Stimulated activated CD8-positive, alpha-beta memory T cell treated with anti-CD3 and anti-CD28 coated beads, Interleukin-12 subunit alpha, Interleukin-12 subunit beta, amount 100 ng/mL, for 24 hours (primary cell): ENCODE data around the gene SLC16A13.
"Not testable (repeated sequence)": the region's sequence is repeated elsewhere in the genome, so short reads cannot be mapped to it uniquely, and the experiment has no call there.

Experiments
- DNase-seq: peaks from one replicate; pipeline ENCODE4 v3.0.0-alpha.2; 2020; ENCODE audit errors: extremely low read depth

The SLC16A13 gene

DNA sequence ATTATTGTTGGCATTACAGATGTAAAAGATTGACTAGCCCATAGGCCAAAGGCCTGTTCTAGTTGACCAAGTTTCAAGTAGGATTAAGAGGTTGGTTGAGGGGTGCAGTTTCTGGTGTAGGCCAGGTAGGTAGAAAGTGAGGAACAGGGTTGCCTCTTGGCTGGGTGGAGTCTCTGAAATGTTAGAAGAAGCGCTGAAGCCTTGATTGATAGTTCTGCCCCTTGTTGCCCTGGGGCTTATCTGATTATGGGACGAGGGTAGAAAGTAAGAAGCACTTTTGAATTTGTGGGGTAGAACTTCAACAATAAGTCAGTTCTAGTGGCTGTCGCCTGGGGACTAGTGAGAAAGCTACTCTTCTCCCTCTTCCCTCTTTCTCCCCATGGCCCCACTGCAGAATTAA lies 6.7 kb upstream of the SLC16A13 start:
- DNase-seq = no peak

- no peak for DNase-seq
These were observed 6.2 kb upstream of the SLC16A13 start for GRCh38 chr17:7029659-7030058.

GRCh38 chr17:7034955-7035590 lies 742 bp upstream of the SLC16A13 start:
- DNase-seq = no peak

DNA sequence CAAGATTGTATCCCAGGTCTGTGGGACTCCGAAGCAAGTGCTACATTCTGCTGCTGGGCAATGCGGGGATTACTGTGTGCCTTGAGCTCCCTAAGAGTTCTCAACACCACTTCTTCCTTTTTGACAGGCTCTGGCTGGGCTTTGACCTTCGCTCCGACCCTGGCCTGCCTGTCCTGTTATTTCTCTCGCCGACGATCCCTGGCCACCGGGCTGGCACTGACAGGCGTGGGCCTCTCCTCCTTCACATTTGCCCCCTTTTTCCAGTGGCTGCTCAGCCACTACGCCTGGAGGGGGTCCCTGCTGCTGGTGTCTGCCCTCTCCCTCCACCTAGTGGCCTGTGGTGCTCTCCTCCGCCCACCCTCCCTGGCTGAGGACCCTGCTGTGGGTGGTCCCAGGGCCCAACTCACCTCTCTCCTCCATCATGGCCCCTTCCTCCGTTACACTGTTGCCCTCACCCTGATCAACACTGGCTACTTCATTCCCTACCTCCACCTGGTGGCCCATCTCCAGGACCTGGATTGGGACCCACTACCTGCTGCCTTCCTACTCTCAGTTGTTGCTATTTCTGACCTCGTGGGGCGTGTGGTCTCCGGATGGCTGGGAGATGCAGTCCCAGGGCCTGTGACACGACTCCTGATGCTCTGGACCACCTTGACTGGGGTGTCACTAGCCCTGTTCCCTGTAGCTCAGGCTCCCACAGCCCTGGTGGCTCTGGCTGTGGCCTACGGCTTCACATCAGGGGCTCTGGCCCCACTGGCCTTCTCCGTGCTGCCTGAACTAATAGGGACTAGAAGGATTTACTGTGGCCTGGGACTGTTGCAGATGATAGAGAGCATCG lies 2.4 kb downstream of the SLC16A13 start:
- no peak for DNase-seq

DNA sequence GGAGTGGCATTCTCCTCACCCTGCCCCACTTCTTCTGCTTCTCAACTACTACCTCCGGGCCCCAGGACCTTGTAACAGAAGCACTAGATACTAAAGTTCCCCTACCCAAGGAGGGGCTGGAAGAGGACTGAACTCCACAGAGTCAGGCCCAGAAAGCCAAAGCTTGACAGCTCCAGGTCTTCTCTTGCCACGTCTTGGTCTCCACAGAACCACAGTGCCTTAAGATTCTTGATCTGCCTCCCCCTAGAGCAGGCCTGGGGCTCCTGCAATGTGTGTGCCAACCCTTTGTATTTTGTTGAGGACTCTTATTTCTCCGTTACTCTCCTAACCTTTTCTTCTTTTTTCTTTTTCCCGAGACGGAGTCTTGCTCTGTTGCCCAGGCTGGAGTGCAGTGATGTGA lies 4.0 kb downstream of the SLC16A13 start:
- DNase-seq = no peak

DNA sequence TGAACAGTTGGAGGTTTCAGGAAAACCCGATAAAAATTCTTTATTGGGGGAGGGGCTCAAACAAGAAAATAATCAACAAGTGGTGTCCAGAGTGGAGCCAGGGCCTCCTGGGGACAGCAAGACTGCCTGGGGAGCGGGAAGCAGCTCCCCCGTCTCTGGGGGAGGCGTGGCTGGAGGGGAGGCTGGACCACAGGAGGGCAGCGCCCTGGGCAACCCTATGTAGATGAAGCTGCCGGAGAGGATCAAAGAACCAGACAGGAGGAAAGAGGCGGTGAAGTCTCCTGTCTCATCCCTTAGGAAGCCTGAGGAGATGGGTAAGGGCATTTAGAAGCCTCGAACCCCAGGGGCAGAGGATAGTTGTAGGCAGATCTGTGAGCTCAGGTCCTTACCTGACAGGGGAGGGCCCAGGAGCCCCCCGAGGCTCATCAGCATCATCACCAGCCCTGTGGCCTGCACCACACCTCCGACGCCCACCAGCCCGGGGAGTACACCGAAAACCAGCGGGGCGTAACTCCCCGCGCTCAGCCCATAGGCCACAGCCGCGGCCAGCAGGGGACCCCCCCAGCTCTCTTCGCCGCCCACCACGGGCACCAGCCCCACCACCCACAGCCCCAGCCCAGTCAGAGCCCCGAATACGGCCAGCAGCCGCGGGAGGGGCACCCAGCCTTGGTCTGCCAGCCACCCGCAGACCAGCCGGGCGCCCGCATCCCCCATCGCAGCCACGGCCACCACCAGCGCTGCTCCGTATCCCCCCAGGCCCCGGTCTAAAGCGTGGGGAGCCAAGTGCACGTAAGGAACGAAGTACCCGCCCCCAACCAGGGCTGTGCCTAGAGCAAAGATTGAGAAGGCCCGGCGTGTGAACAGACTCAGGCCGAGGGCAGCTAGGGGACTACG lies 6.0 kb downstream of the SLC16A13 start:
- DNase-seq = no peak

- no peak for DNase-seq
These were observed 6.8 kb downstream of the SLC16A13 start for GRCh38 chr17:7042501-7043181.

- no peak for DNase-seq
These were observed 7.3 kb downstream of the SLC16A13 start for GRCh38 chr17:7043182-7043496.

DNA sequence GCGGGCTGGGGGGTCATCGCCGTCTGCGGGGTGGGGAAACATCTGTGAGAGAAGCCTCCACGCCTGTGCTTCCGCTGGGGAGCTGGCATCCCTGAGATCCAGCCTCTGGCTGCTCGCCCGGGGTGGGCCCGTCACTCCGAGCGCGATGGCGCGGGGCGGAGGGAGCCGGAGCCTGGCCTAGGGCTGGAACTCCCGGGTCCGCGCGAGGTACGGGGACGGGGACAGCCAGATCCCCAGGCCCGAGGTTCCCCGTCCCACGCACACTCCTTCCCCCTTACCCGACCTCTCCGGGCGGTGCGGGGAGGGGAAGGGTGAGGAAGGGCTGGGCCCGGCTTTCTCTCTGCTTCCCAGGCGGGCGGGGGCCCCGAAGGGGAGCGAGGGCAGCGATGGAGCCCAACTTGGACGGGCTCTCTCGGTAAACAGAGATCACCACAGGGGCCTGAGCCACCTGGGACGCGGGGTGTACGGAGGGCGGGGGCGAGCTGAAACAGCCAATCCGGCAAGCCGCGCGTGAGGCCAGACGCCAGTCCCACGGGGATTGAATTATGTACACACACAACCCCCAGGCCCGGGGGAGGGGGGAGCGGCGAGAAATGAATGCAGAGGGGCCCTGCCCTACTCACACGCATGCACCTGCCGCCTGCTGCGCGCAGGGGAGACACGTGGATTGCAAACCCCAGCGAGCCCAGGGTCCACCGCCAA lies 7.8 kb downstream of the SLC16A13 start, which contains the start of gene SLC16A11:
Gene SLC16A11 (minus strand): TSS at position 596 of the 702 bp plus-strand sequence. CDS start 579 bp downstream, at position 17.
- no peak for DNase-seq

DNA sequence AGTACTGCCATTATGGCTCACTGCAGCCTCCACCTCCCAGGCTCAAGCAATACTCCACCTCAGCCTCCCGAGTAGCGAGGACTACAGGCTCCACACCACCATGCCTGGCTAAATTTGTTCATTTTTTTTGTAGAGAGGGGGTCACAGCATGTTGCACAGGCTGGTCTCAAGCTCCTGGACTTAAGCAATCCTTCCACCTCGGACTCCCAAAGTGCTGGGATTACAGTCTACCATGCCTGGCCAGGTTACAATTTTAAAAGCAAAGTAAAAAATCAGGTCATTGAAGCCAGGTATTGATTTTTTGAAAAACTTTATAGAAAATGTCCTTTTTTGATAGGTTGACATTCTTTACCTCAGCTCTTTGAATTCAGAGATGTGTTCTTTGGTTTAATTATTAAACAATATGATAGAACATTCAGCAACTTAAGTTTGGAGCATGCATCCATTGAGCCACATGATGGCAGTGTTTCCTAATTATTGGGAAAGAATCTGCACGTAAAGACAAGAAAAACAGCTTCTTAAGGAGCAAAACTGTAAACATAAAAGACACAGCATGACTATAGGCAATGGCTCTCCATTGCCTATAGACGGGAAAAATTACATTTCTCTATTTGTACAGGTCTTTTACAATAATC lies 9.8 kb downstream of the SLC16A13 start:
- no peak for DNase-seq

DNA sequence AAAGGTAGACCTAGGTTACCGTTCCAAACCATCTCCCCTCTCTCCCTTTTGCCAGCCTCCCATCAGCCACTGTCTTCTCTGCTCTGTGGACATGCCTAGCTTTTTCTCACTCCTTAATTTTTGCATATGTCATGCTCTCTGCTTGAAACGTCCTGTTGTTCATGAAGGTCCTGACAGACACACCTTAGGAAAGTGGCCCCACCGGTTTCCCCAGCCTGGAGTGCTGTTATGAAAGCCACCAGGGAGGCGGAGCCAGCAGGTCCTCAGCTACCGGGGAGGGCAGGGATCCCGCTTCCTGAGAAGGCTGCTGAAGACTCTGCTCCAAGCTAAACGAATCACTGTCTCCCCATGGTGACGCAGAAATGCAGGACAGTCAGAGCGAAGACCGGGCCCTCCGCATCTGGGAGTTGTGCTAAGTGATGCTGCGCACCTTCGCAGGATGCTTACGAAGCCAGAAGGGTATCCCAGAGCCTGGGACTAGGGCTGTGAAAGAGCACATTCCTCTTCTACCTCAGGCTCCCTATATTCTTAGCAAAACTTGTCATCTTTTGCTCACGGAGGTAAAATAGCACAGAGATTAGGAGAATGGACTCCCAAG lies 10.4 kb downstream of the SLC16A13 start:
- no peak for DNase-seq

DNA sequence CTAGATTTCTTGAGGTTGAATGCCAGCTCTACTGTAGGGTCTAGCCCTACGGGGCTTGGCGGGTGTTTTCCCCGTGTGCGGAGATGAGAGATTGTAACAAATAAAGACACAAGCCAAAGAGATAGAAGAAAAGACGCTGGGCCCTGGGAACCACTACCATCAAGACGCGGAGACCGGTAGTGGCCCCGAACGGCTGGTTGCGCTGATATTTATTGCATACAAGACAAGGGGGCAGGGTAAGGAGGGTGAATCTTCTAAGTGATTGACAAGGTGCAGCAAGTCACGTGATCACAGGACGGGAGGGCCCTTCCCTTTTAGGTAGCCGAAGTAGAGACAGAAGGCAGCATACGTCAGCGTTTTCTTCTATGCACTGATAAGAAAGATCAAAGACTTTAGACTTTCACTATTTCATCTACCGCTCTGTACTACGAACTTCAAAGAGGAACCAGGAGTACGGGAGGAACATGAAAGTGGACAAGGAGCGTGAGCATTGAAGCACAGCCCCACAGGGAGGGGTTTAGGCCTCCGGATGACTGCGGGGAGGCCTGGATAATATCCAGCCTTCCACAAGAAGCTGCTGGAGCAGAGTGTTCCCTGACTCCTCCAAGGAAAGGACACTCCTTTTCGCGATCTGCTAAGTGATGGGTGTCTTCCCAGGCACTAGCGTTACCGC lies 11.0 kb downstream of the SLC16A13 start:
- not testable (repeated sequence) for DNase-seq

- DNase-seq = no peak
These were observed 11.8 kb downstream of the SLC16A13 start for GRCh38 chr17:7047566-7047965.

DNA sequence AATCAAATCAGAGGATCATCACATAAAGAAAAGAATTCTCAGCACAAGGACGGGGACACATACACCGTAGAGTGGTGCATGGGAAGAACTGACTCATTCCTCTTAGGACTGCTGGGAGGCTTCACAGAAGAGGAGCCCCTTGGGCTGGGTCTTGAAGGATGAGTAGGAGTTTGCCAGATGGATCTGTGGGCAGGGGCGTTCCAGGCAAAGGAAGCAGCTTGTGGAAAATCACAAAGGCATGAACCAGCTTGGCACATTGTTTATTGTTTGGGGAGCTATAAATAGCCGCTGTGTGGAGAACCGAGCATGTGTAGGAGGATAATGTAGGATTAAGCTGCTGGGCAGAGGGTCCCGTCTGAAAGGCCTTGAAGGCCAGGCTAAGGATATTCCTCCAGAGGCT lies 13.2 kb downstream of the SLC16A13 start:
- no peak for DNase-seq

- DNase-seq = not testable (repeated sequence)
These were observed 14.8 kb downstream of the SLC16A13 start for GRCh38 chr17:7050583-7050982.

- no peak for DNase-seq
These were observed 20.6 kb downstream of the SLC16A13 start for GRCh38 chr17:7056386-7056785.

GRCh38 chr17:7058831-7059447 lies 23.1 kb downstream of the SLC16A13 start:
- no peak for DNase-seq

DNA sequence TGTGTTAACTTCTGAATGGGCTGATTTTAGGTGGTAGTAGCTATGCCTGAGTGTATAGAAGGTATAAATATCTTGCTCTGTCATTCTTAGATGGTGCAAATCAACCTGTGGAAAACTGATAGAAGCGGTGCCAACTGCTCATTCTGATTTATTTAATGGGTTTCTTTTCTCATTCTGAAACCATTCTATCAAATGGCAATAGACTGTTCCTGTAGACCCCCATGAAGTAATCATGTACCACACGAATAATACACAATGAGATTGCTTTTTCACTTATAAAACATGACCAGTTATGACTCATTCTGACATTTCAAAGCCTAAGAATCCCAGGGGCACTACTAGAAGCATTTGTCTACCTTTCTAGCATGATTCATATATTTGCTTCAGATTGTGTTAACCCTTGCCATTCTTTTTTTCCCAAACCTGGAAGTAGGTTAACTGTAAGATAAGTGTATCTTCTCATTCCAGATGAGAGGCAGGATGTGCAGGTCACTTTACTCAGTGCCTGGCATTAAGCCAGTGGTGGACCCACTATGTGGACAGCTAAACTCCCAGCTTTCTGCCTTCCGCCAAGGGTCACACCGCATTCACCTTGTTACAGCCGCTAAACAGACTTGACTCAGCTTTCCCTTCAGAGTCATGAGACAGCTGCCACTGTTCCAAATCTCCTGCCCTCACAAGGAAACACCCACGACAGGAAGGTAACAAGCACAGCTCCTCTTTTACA lies 24.5 kb downstream of the SLC16A13 start:
- DNase-seq = no peak
